GM13977 (cell line): ENCODE results near the gene CYP26A1.
"Not testable (repeated sequence)": the region's sequence is repeated elsewhere in the genome, so short reads cannot be mapped to it uniquely, and the experiment has no call there.

ENCODE experiments used
- DNase-seq: peaks from one replicate; pipeline ENCODE4 v3.0.0; 2012; ENCODE audit warnings: low spot score
- CTCF ChIP-seq: IDR thresholded peaks from 2 replicates; pipeline ENCODE4 v1.5.1; 2012; ENCODE audit warnings: mild to moderate bottlenecking, control low read depth; ENCODE audit not compliant: insufficient read depth; ENCODE audit errors: extremely low read depth, missing control alignments
- in situ Hi-C: fragments of 300-500 bp; cut with MboI; formaldehyde crosslinking; loops from one replicate; pipeline ENCODE4 v1.12.0; 2022; ENCODE audit warnings: low sequenced_read_pairs, low pct_unique_long_range_greater_than_20kb, mixed read lengths, inconsistent platforms; ENCODE audit not compliant: unreplicated experiment

CYP26A1 gene

GRCh38 chr10:93097386-93097785 lies 23.7 kb downstream of the CYP26A1 start:
- no peak for DNase-seq
- no peak for TF ChIP-seq CTCF
- in situ Hi-C loops, result loop anchor here (25.0 kb wide), 2 partner anchors 190 to 390 kb away; partner anchors contain the start of genes CEP55 and MYOF

GRCh38 chr10:93098816-93099215 lies 25.1 kb downstream of the CYP26A1 start:
- no peak for DNase-seq
- in situ Hi-C loops, result loop anchor here (25.0 kb wide), 2 partner anchors 188 to 388 kb away; partner anchors contain the start of genes CEP55 and MYOF
- TF ChIP-seq CTCF, result no peak

DNA sequence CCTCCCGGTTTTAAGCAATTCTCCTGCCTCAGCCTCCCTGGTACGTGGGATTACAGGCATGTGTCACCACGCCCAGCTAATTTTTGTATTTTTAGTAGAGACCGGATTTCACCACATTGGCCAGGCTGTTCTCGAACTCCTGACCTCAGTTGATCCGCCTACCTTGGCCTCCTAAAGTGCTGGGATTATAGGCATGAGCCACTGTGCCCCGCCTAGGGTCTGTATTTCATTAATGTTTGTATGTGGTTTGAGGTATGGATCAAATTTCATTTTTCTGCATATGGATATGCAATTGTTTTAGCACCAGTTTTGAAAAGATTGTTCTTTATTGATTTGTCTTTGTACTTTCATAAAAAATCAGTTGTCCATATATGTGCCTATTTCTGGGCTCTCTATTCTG lies 26.0 kb downstream of the CYP26A1 start:
- DNase-seq, result no peak
- TF ChIP-seq CTCF, result no peak
- in situ Hi-C loops, result loop anchor here (25.0 kb wide), 2 partner anchors 188 to 388 kb away; partner anchors contain the start of genes CEP55 and MYOF

- DNase-seq, in situ Hi-C loops: not testable (repeated sequence)
These were observed 27.5 kb downstream of the CYP26A1 start for GRCh38 chr10:93101148-93101547.

DNA sequence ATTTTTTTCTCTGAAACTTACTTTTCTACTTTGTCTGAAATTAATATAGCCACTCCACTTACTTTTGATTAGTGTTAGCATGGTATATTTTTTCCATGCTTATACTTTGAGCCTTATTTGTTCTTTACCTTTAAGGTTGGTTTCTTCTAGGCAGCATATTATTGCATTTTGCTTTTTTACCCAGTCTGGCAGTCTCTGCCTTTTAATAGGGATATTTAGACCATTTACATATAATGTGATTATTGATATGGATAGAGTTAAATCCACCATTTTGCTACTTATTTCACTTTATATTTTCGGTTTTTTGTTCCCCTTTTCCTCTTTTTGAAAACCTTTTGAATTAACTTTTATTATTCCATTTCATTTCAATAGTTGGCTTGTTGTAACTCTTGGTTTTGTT lies 30.3 kb downstream of the CYP26A1 start:
- in situ Hi-C loops, result no loop called here
- DNase-seq, result no peak
- TF ChIP-seq CTCF, result no peak

DNA sequence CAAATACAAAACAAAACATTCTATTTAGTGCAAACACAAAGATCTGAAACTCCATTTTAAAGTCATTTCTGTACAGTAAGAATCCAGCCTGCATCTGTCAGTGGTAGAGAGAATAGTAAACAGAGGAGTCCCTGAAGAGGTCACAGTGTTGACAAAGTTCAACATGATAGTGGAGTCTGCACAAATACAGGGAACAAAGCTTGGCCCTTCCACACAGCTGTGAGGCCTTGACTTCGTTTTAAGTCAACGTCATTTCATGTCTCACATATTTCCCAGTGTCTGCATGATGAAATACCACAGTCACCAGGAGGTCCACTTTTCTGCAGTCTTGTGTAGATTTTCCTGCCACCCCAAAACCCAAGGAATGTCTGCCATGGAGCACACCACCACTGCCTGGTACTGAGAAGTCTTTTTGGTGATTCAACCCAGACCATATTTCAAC lies 33.0 kb downstream of the CYP26A1 start:
- in situ Hi-C loops, result no loop called here
- TF ChIP-seq CTCF, result no peak
- no peak for DNase-seq

DNA sequence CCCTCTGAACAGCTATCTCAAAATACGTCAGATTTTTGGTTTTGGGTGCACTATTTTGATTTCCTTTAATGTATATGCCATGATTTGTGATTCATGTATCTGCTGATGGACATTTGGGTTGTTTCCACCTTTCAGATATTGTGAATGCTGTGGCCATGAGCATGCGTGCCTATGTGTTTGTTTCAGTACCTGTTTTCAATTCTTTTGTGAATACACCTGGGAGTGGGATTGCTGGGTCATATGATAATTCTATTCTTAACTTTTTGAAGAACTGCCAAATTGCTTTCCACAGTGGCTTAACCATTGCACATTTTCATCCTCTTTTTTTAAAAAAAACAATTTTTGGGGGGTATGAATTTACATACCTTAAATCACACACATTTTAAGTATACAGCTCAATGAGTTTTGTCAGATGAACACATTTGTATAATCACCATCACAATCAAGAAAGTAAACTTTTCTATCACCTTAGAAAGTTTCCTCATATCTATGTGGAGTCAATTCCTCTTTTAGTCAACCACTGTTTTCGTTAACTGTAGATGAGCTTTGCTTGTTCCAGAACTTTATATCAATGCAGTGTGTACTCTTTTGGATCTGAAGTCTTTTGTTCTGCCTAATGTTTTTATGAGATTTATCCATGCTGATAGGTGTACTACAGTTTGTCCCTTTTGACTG lies 36.9 kb downstream of the CYP26A1 start:
- no peak for TF ChIP-seq CTCF
- no peak for DNase-seq
- in situ Hi-C loops, result no loop called here
